ENCODE data around the gene MTHFD2L. TPM values are rescaled to one million over a fixed set of nuclear protein-coding genes. Genes with fewer than 3 reads are reported as not detected.
"Not testable (repeated sequence)": the region's sequence is repeated elsewhere in the genome, so short reads cannot be mapped to it uniquely, and the experiment has no call there.

MTHFD2L gene
- total and polyA plus RNA-seq, 10 of the 15 experiments (the other 5 are each of a cell fraction or from before 2014, with no cell fraction given) = 4.8 to 25.4 (median 14.4) TPM

DNA sequence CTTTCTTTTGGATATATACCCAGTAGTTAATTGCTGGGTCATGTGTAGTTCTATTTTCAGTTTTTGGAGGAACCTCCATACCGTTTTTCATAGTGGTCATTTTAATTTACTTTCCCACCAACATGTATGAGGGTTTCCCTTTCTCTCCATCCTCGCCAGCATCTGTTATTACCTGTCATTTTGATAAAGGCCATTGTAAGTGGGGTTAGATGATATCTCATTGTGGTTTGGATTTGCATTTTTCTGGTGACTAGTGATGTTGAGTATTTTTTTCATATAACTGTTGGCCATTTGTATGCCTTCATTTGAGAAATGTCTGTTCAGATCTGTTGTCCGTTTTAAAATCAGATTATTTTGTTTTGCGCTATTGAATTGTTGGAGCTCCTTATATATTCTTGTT, 30.2 kb upstream of the MTHFD2L start:
- in situ Hi-C loops (cut with MboI) = loop anchor here (25.0 kb wide), 1 partner anchor 565 kb away; no protein-coding TSS in a partner anchor
- intact Hi-C loops (cut with micrococcal nuclease; ENCODE audit: unreplicated experiment) = loop anchor here (5.0 kb wide), 1 partner anchor 260 kb away; the partner anchor contains the start of gene CXCL1
- no peaks in the 10 kb centered on the region for H3K36me3 ChIP-seq (ENCODE audit: control insufficient read depth in 2 of 2, insufficient read depth in 2 of 2, low read length in 1 of 2)
- H3K4me2 ChIP-seq (ENCODE audit: control insufficient read depth, insufficient read depth) = no peak overlapping the region
- H2AFZ ChIP-seq (ENCODE audit: control insufficient read depth, low read depth, low read length) = no peak overlapping the region
- H3K27me3 ChIP-seq (replicated peaks in 1 of 2; ENCODE audit: control insufficient read depth in 2 of 2, insufficient read depth in 2 of 2, low read length in 1 of 2) = no peaks in the 10 kb centered on the region
- H3K4me3 ChIP-seq = no peak overlapping the region
- RAD21 ChIA-PET (ENCODE audit: unreplicated experiment) = no interaction called here
- TF ChIP-seq LARP7 (IDR thresholded peaks at IDR 0.05) (no peak), RELB (IDR thresholded peaks at IDR 0.05; ENCODE audit: low read depth) (no peak), RCOR1 (conservative IDR thresholded peaks at IDR 0.05; ENCODE audit: low read depth, low read length) (no peak), SIX5 (IDR thresholded peaks at IDR 0.05; ENCODE audit: low read depth, low read length, severe bottlenecking) (no peak), SMAD5 (IDR thresholded peaks at IDR 0.05; ENCODE audit: low read depth) (no peak), BMI1 (IDR thresholded peaks at IDR 0.05; ENCODE audit: borderline replicate concordance) (no peak), SKIL (IDR thresholded peaks at IDR 0.05; ENCODE audit: low read depth, poor library complexity, severe bottlenecking) (no peak), ASH2L (IDR thresholded peaks at IDR 0.05; ENCODE audit: borderline replicate concordance, low read depth) (no peak), MXI1 (IDR thresholded peaks at IDR 0.05; ENCODE audit: low read depth, low read length) (no peak)
- SMC1A ChIA-PET (ENCODE audit: uncharacterized antibody, unreplicated experiment) = interaction anchor here (0.6 kb wide), 1 partner anchor 286 kb away, joined by 3 read pairs; no protein-coding TSS in a partner anchor
- no peaks in the 10 kb centered on the region for H4K20me1 ChIP-seq (ENCODE audit: control insufficient read depth, insufficient read depth)
- no peak for ATAC-seq
- no peaks in the 10 kb centered on the region for H3K9me3 ChIP-seq (replicated peaks; ENCODE audit: control insufficient read depth, insufficient read depth, low read length)
- H3K4me1 ChIP-seq (ENCODE audit: control insufficient read depth, insufficient read depth, low read length) = no peaks in the 10 kb centered on the region
- WGBS (ENCODE audit: insufficient coverage, insufficient replicate concordance, low lambda C conversion rate, missing lambda C conversion rate) = 49% methylated on average over 4 of the region's 4 CpGs
- POLR2A ChIA-PET = no interaction called here
- no peak for DNase-seq (ENCODE audit: low read depth, low spot score)
- no peak overlapping the region for H3K9ac ChIP-seq (ENCODE audit: control insufficient read depth, insufficient read depth, low read length)
- H3K79me2 ChIP-seq (ENCODE audit: control insufficient read depth, insufficient read depth, low read length) = no peaks in the 10 kb centered on the region
- BruUV-seq (replicated peaks) = no TSS peak
- CTCF ChIA-PET = interaction anchor here (0.6 kb wide), 1 partner anchor 274 kb away, joined by 3 read pairs; no protein-coding TSS in a partner anchor
- H3K27ac ChIP-seq (ENCODE audit: control insufficient read depth, insufficient read depth) = no peak overlapping the region
- FAIRE-seq = no peak

DNA sequence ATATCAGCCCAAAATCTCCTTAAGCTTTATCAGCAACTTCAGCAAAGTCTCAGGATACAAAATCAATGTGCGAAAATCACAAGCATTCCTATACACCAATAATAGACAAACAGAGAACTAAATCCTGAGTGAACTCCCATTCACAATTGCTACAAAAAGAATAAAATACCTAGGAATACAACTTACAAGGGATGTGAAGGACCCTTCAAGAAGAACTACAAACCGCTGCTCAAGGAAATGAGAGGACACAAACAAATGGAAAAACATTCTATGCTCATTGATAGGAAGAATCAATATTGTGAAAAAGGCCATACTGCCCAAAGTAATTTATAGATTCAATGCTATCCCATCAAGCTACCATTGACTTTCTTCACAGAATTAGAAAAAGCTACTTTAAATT, 27.1 kb upstream of the MTHFD2L start:
- H3K27ac ChIP-seq (ENCODE audit: control insufficient read depth, insufficient read depth); H3K4me3 ChIP-seq; SMC1A ChIA-PET (ENCODE audit: uncharacterized antibody, unreplicated experiment); H3K79me2 ChIP-seq (ENCODE audit: control insufficient read depth, insufficient read depth, low read length); H3K27me3 ChIP-seq (replicated peaks in 1 of 2; ENCODE audit: control insufficient read depth in 2 of 2, insufficient read depth in 2 of 2, low read length in 1 of 2); H3K4me1 ChIP-seq (ENCODE audit: control insufficient read depth, insufficient read depth, low read length); H2AFZ ChIP-seq (ENCODE audit: control insufficient read depth, low read depth, low read length); H3K36me3 ChIP-seq (ENCODE audit: control insufficient read depth in 2 of 2, insufficient read depth in 2 of 2, low read length in 1 of 2); DNase-seq (ENCODE audit: low read depth, low spot score); FAIRE-seq; H4K20me1 ChIP-seq (ENCODE audit: control insufficient read depth, insufficient read depth); ATAC-seq; BruUV-seq (replicated peaks); H3K4me2 ChIP-seq (ENCODE audit: control insufficient read depth, insufficient read depth); H3K9ac ChIP-seq (ENCODE audit: control insufficient read depth, insufficient read depth, low read length); POLR2A ChIA-PET; H3K9me3 ChIP-seq (replicated peaks; ENCODE audit: control insufficient read depth, insufficient read depth, low read length): not testable (repeated sequence)
- in situ Hi-C loops (cut with MboI) = loop anchor here (5.0 to 25.0 kb wide), 2 partner anchors 469 to 569 kb away; no protein-coding TSS in a partner anchor
- WGBS (ENCODE audit: insufficient coverage, insufficient replicate concordance, low lambda C conversion rate, missing lambda C conversion rate) = 65% methylated on average over 2 of the region's 2 CpGs
- ChIA-PET CTCF (interaction anchor here (1.5 kb wide), 1 partner anchor 454 kb away, joined by 3 read pairs; no protein-coding TSS in a partner anchor), RAD21 (ENCODE audit: unreplicated experiment) (interaction anchor here (0.5 kb wide), 1 partner anchor 1345 kb away, joined by 4 read pairs; no protein-coding TSS in a partner anchor)
- intact Hi-C loops (cut with micrococcal nuclease; ENCODE audit: unreplicated experiment) = loop anchor here (10.0 kb wide), 1 partner anchor 816 kb away; no protein-coding TSS in a partner anchor
